Thyroid gland (tissue), 4 donors: ENCODE data around the gene ANKRD39.

ENCODE experiments used
- POLR2A ChIP-seq, 2 donors: fragments of 450-650 bp; IDR thresholded peaks; one replicate each; pipeline ENCODE4 v1.6.1; 2017; ENCODE audit warnings: antibody characterized with exemption in 2 of 2, mild to moderate bottlenecking in 2 of 2, moderate library complexity in 1 of 2
- TF ChIP-seq, protein P1 (sequence below), 6 experiments: fragments of 200-600 bp in 3 of 6; fragments of 450-650 bp in 3 of 6; sonication (generic) in 3 of 6; IDR thresholded peaks; one replicate each; pipeline ENCODE4 v1.5.1; 2016 to 2019; ENCODE audit warnings: antibody characterized with exemption in 6 of 6, mild to moderate bottlenecking in 2 of 6, inconsistent platforms in 1 of 6, moderate library complexity in 1 of 6

- TF ChIP-seq, protein P1, sequence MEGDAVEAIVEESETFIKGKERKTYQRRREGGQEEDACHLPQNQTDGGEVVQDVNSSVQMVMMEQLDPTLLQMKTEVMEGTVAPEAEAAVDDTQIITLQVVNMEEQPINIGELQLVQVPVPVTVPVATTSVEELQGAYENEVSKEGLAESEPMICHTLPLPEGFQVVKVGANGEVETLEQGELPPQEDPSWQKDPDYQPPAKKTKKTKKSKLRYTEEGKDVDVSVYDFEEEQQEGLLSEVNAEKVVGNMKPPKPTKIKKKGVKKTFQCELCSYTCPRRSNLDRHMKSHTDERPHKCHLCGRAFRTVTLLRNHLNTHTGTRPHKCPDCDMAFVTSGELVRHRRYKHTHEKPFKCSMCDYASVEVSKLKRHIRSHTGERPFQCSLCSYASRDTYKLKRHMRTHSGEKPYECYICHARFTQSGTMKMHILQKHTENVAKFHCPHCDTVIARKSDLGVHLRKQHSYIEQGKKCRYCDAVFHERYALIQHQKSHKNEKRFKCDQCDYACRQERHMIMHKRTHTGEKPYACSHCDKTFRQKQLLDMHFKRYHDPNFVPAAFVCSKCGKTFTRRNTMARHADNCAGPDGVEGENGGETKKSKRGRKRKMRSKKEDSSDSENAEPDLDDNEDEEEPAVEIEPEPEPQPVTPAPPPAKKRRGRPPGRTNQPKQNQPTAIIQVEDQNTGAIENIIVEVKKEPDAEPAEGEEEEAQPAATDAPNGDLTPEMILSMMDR (IDR thresholded peaks at IDR 0.05) = no peak
- no peak for TF ChIP-seq POLR2A (IDR thresholded peaks at IDR 0.05)
Observed at GRCh38 chr2:96822786-96823185, 35.0 kb downstream of the ANKRD39 start.
